GM12872 (cell line): ENCODE data around the gene PRG2.

Experiments used
- TF ChIP-seq, protein P1 (sequence below): IDR thresholded peaks from 3 replicates; pipeline ENCODE4 v1.5.1; 2011; ENCODE audit warnings: low read depth, mild to moderate bottlenecking, low read length, moderate library complexity; ENCODE audit not compliant: insufficient read depth

The PRG2 gene

DNA sequence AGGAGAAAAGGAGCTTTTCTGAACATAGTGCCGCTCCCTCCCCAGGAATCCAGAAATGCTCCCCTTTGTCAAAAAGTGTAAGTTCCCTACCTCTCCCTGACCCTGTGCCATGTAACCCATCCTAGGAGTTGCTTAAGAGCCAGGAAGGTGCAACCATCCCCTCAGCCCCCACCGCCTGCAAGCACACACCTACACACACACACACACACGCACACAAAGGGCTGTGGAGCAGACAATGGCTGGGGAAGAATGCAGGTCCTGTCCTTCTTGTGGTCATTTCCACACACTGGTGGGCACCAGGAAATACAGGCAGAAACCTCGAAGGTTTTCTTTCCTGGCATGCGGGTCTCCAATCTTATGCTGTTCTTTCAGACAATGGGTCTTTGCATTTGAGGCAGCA lies 51.1 kb downstream of the PRG2 start:
- TF ChIP-seq, protein P1, sequence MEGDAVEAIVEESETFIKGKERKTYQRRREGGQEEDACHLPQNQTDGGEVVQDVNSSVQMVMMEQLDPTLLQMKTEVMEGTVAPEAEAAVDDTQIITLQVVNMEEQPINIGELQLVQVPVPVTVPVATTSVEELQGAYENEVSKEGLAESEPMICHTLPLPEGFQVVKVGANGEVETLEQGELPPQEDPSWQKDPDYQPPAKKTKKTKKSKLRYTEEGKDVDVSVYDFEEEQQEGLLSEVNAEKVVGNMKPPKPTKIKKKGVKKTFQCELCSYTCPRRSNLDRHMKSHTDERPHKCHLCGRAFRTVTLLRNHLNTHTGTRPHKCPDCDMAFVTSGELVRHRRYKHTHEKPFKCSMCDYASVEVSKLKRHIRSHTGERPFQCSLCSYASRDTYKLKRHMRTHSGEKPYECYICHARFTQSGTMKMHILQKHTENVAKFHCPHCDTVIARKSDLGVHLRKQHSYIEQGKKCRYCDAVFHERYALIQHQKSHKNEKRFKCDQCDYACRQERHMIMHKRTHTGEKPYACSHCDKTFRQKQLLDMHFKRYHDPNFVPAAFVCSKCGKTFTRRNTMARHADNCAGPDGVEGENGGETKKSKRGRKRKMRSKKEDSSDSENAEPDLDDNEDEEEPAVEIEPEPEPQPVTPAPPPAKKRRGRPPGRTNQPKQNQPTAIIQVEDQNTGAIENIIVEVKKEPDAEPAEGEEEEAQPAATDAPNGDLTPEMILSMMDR, result no peak

DNA sequence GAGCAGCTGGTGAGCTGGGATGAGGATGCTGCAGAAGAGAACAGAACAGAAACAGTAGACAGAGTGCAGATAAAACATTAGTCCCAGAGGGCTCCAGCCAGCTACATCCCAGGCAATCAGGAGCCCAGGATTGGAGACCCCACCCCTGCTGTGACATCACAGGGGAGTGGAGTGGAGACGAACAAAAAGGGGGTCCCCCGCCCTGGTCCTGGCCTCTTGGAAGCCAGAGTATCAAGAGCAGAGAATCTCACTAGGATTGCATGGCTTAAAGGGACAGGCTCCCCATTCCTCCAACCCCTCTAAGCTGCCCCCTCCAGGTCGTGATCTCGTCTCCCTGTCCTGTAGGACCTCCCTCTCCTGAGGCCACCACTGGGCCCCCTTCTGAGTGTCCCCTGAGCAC lies 52.3 kb downstream of the PRG2 start, which contains the start of gene P2RX3:
TSS of gene P2RX3 (plus strand) at position 211 of the 400 bp plus-strand sequence. CDS start 199 bp downstream, outside the sequence.
- TF ChIP-seq, protein P1, result no peak
